Measurements from ENCODE around the gene PAQR7. TPM values are rescaled to one million over a fixed set of nuclear protein-coding genes. Genes with fewer than 3 reads are reported as not detected.

Gene PAQR7
- total RNA-seq, 1 donor from 2014 or later, result 9.4 TPM

DNA sequence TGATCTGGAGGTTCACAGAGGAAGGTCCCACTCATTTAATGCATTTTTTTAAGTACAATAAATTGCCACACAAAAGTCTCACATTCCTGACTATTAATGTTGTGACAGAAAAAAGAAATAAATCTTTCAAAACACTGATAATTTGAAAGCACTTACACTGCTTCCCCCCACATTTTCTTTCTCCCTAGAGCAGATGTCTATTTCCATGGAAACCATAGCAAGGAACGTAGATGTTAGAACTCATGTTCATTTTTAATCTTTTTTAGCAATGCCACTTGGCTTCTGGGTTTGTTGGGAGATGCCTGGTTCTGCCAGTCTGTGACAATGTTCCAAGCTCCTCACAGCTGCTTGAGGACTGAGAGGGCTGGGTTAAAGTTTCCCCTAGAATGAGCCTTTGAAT is 32.7 kb upstream of the PAQR7 start:
- DNase-seq (ENCODE audit: low read depth), result no peak
- no peak overlapping the region for H3K4me3 ChIP-seq (ENCODE audit: low read depth, low read length)
- TF ChIP-seq, protein P1, sequence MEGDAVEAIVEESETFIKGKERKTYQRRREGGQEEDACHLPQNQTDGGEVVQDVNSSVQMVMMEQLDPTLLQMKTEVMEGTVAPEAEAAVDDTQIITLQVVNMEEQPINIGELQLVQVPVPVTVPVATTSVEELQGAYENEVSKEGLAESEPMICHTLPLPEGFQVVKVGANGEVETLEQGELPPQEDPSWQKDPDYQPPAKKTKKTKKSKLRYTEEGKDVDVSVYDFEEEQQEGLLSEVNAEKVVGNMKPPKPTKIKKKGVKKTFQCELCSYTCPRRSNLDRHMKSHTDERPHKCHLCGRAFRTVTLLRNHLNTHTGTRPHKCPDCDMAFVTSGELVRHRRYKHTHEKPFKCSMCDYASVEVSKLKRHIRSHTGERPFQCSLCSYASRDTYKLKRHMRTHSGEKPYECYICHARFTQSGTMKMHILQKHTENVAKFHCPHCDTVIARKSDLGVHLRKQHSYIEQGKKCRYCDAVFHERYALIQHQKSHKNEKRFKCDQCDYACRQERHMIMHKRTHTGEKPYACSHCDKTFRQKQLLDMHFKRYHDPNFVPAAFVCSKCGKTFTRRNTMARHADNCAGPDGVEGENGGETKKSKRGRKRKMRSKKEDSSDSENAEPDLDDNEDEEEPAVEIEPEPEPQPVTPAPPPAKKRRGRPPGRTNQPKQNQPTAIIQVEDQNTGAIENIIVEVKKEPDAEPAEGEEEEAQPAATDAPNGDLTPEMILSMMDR (conservative IDR thresholded peaks at IDR 0.05; ENCODE audit: low read depth, low read length), result no peak

DNA sequence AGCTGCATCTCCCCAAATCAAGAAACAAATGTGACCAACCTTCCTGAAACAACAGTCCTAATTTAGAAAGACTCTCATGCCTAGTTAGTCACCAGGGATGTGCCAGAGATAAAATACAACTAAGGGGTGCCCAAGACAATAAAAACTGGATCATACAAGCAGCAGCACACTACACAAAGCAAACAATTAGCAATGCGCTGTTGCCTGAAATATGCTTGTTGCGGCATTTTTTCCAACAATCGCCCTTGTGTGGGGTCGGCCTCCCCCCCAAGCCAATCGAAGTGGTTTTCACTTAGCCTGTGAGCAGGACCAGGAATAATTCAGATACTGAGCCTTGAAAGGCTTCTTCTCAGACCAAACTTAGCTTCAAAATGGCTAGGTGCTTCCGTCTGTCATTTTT is 32.1 kb upstream of the PAQR7 start:
- no peak overlapping the region for H3K4me3 ChIP-seq (ENCODE audit: low read depth, low read length)
- DNase-seq (ENCODE audit: low read depth), result no peak
- TF ChIP-seq, protein P1 (conservative IDR thresholded peaks at IDR 0.05; ENCODE audit: low read depth, low read length), result no peak

DNA sequence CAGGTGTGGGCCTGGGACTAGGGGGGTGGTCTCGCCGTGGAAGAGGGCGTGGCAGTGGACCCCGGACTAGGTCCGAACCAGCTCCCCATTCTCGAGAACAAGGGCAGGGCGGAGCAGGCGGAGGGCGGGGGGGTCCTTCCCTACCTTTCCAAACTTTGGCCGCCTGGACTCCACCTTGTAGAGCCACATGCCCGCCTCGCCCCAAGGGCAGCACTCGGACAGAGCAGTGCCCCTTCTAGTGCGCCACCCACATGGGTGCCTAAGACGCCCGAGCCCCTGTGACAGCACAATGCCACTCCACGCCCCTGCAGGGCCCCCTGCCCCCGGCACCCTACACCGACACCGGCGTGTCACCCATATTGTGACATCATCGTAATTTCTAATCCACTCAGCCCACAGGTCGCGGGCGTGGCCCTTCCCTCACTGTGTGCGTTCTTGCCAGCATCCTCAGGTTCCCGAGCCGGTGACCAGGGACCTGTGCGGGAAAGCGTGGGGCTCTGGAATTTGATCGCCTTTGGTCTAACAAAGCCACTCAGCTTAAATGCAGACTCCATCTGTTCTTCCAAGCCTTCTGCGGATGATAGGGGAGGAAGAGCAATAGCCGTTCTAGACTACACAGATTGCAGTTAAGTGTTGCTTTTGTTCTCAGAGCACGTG is 31.3 kb upstream of the PAQR7 start:
- TF ChIP-seq, protein P1 (conservative IDR thresholded peaks at IDR 0.05; ENCODE audit: low read depth, low read length), result no peak
- no peak for DNase-seq (ENCODE audit: low read depth)

DNA sequence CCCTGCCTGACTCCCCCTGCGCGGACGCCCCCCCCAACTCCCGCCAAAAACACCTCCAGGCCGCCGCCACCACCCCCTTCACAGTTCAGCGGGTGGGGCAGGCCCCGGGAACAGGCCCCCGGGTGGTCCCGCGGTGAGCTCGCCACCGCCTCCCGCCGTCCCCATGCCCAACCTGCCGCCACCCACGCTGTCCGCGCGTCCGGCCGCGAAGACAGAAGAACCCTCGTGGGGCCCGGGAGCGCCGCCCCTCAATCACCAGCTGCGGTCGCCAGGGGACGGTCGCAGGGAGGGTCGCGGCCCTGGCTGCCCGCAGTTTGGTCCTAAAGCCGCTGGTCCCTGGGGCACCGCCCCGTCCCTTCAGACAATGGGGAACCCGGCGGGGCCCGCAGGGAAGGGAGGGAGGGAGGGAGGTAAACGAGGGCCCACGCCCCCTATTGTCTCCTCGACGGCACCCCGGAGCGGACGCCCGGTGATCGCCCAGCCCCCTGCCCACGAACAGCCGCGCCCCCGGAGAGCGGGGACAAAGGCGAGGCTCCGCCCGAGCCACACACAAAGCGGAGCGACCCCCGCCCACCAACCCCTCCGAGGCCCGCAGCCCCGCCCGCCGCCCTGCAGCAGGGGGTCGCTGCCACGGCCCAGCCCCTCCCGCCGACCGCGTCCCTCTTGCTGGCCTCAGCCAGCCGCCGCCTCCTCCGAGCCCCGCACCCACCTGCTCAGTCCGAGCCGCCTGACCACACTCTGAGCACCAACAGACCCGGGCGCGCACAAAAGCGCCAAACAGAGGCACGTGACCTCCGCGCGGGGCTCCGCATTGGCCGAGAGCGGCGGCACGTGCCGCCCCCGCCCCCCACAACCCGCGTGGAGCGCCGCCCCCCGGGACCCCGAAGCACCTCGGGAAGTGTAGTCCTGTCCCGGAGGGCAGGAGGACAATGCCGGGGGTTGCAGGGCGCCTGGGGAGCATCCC is 30.5 kb upstream of the PAQR7 start, which contains the start of gene STMN1:
Gene STMN1, minus strand, starts transcription at position 740 of the 964 bp plus-strand sequence. CDS start 1,743 bp downstream, outside the sequence.
- DNase-seq (ENCODE audit: low read depth), result no peak

More for the DNA sequence above, 31.3 kb upstream of the PAQR7 start:
- H3K4me3 ChIP-seq (ENCODE audit: low read depth, low read length), result peak overlapping the region; percentile 89

DNA sequence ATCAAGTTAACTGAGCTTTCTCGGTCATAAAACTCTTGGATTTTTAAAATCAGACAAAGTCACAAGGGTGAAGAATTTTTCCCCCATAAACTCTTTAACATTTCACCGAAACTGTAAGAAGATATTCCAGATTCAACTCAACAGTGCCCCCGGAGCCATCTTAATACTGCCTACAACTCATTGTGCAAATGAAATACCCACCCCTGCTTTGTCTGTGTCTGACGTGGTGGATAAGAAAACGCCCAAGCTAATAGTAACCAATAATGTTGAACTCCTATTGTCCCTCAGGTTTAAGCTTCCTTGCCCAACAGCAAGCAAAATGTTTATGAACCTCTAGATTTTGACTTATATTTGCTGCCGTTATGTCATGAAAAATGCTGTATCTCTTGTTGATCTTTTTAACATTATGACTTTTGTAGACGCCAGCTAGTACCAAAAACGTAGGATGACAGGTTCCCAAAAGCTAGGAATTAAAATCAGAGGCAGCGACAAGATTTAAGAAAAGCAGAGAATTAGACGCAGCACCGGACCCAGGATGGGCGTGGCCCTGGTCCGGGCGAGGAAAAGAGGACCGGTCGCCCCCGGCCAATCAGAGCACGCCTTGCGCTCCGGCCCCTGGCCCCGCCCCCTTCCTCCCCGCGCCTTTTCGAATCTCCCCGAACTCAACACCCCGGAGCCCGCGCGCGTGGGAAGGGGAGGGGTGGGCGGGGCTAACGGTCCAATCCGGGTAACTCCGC is 29.6 kb upstream of the PAQR7 start:
- TF ChIP-seq, protein P1 (conservative IDR thresholded peaks at IDR 0.05; ENCODE audit: low read depth, low read length), result peak; percentile 29
- H3K4me3 ChIP-seq (ENCODE audit: low read depth, low read length), result peak overlapping the region; percentile 89

More for the DNA sequence above, 30.5 kb upstream of the PAQR7 start, which contains the start of gene STMN1:
- TF ChIP-seq, protein P1 (conservative IDR thresholded peaks at IDR 0.05; ENCODE audit: low read depth, low read length), result no peak
- H3K4me3 ChIP-seq (ENCODE audit: low read depth, low read length), result peak within 1 kb of the TSS; percentile 89

DNA sequence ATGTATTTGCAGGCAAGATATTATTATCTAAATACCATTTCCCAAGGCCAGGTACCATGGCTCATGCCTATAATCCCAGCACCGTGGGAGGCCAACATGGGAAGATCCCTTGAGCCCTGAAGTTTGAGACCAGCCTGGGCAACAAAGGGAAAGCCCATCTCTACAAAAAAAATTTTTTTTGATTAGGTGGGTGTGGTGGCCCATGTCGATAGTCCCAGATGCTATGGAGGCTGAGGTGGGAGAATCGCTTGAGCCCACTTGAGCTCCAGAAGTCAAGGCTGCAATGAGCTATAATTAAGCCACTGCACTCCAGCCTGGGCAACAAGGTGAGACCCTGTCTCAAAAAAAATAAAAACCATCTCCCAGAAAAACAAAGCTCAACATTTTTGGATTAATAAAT is 28.5 kb upstream of the PAQR7 start:
- TF ChIP-seq, protein P1 (conservative IDR thresholded peaks at IDR 0.05; ENCODE audit: low read depth, low read length), result no peak
- no peak for DNase-seq (ENCODE audit: low read depth)
- H3K4me3 ChIP-seq (ENCODE audit: low read depth, low read length), result peak overlapping the region; percentile 89

More for the DNA sequence above, 29.6 kb upstream of the PAQR7 start:
- DNase-seq (ENCODE audit: low read depth), result peak; percentile 20

Measured in epithelial cell of proximal tubule (primary cell).